ENCODE measurements around the gene PINLYP. TPM values are rescaled to one million over a fixed set of nuclear protein-coding genes. Genes with fewer than 3 reads are reported as not detected.
A peak's percentile ranks its signal among the peaks of the same experiment; 100 is the strongest.

Gene PINLYP
- total RNA-seq, 1 donor from 2014 or later, result 12.6 TPM

DNA sequence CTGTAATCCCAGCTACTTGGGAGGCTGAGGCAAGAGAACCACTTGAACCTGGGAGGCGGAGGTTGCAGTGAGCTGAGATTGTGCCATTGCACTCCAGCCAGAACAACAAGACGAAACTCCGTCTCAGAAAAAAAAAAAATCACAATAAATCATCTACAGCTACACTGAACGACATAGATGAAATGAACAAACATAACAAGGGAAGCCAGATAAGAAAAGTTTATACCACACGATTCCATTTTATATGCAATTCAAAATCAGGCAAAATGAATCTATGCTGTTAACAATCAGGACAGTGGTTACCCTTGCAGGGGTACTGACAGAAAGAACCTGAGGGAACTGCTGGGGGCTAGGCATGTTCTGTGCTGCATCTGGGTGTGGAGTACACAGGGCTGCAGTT is 5.9 kb upstream of the PINLYP start:
- Mint-ChIP-seq H3K36me3 (peaks cover 8% of the 10 kb centered on the region), H3K27me3 (ENCODE audit: low read depth) (no peaks in the 10 kb centered on the region), H3K4me1 (no peaks in the 10 kb centered on the region), H3K4me3 (no peak overlapping the region), H3K9me3 (no peaks in the 10 kb centered on the region), H3K27ac (peak overlapping the region; percentile 56)
- TF ChIP-seq, protein P1, sequence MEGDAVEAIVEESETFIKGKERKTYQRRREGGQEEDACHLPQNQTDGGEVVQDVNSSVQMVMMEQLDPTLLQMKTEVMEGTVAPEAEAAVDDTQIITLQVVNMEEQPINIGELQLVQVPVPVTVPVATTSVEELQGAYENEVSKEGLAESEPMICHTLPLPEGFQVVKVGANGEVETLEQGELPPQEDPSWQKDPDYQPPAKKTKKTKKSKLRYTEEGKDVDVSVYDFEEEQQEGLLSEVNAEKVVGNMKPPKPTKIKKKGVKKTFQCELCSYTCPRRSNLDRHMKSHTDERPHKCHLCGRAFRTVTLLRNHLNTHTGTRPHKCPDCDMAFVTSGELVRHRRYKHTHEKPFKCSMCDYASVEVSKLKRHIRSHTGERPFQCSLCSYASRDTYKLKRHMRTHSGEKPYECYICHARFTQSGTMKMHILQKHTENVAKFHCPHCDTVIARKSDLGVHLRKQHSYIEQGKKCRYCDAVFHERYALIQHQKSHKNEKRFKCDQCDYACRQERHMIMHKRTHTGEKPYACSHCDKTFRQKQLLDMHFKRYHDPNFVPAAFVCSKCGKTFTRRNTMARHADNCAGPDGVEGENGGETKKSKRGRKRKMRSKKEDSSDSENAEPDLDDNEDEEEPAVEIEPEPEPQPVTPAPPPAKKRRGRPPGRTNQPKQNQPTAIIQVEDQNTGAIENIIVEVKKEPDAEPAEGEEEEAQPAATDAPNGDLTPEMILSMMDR (IDR thresholded peaks at IDR 0.05; ENCODE audit: unreplicated experiment), result no peak
- DNase-seq (ENCODE audit: low spot score in 2 of 2, unreplicated experiment in 2 of 2), result no peak

DNA sequence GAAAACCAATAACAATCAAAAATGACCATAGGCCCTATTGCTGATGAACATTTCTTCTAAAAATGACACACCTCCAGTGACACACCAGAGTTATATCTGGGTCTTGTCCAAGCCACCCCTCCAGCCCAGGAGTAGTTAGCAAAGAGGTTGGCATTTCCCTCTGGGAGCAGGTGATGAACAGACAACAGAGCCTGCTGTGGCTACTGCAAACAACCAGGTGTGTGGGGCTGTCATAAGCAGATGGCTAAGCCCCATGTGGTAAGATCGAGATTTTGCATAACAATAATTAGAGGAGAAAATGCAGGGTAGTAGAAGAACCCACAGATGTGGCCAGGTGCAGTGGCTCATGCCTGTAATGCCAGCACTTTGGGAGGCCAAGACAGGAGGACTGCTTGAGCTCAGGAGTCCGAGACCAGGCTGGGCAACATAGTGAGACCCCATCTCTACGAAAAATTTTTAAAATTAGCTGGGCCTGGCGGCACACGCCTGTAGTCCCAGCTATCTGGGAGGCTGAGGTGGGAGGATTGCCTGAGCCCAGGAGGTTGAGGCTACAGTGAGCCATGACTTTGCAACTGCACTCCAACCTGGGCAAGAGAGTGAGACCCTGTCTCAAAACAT is 5.3 kb upstream of the PINLYP start:
- Mint-ChIP-seq H3K4me1 (peaks cover 6% of the 10 kb centered on the region), H3K27ac (peak overlapping the region; percentile 56), H3K4me3 (no peak overlapping the region), H3K9me3 (no peaks in the 10 kb centered on the region), H3K36me3 (peaks cover 8% of the 10 kb centered on the region), H3K27me3 (ENCODE audit: low read depth) (no peaks in the 10 kb centered on the region)
- DNase-seq (ENCODE audit: low spot score in 2 of 2, unreplicated experiment in 2 of 2), result no peak
- TF ChIP-seq, protein P1 (IDR thresholded peaks at IDR 0.05; ENCODE audit: unreplicated experiment), result no peak

DNA sequence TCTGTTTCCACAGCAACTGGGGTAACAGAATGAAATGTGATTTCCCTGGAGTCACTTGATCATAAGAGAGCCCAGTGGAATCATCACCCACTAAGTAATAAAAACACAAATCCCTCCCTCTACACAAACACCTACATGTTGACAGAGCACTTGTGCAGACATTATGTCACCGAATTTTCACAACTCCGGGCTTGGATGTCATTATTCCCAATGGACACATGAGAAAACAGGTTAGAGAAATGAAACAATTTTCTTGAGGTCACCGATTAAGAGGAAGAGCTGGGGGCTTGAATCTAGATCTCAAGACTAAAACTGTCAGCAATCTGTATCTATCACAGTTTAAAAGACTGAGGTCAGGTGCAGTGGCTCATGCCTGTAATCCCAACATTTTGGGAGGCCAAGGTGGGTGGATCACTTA is 3.4 kb upstream of the PINLYP start:
- TF ChIP-seq, protein P1 (IDR thresholded peaks at IDR 0.05; ENCODE audit: unreplicated experiment), result no peak
- Mint-ChIP-seq H3K4me3 (no peak overlapping the region), H3K36me3 (peaks cover 6% of the 10 kb centered on the region), H3K27me3 (ENCODE audit: low read depth) (no peaks in the 10 kb centered on the region), H3K4me1 (peaks cover 12% of the 10 kb centered on the region), H3K9me3 (no peaks in the 10 kb centered on the region), H3K27ac (no peak overlapping the region)
- DNase-seq (ENCODE audit: low spot score in 2 of 2, unreplicated experiment in 2 of 2), result no peak

DNA sequence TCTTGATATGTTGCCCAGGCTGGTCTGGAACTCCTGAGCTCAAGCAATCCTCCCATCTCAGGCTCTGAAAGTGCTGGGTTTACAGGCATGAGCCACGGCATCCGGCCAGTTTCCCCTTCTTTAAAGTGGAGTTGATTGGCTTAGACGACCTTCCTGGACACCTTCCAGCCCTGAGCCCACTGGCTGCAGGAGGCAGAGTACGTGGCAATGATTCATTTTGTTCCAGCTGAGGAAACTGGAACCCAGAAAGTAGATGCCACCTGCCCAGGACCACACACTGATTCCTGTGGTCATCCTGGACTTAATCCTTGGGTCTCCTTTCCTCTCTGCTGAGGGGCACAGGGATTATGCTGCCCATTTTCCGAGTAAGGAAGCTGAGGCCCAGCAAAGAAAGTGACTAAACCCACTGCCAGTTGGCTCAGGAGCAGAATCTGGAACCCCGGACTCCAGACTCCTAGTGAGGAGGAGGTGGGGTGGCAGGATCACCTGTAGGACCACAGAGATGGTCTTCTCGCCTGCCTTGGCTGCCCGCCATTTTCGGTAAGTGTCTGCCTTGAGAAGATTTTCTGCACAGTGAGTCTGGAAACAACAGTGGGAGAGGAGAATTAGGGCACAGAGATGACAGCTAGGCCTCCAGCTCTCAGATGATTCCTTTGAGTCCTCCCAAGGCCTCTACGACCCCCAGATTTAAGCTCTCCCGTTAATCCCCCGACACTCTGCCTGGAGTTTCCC is 1.0 kb upstream of the PINLYP start:
- Mint-ChIP-seq H3K4me1 (peaks cover 16% of the 10 kb centered on the region), H3K27ac (peak overlapping the region; percentile 99), H3K36me3 (peaks cover 6% of the 10 kb centered on the region), H3K9me3 (no peaks in the 10 kb centered on the region), H3K4me3 (peak overlapping the region; percentile 98), H3K27me3 (ENCODE audit: low read depth) (no peaks in the 10 kb centered on the region)
- TF ChIP-seq, protein P1 (IDR thresholded peaks at IDR 0.05; ENCODE audit: unreplicated experiment), result no peak
- no peak for DNase-seq (ENCODE audit: low spot score in 2 of 2, unreplicated experiment in 2 of 2)

DNA sequence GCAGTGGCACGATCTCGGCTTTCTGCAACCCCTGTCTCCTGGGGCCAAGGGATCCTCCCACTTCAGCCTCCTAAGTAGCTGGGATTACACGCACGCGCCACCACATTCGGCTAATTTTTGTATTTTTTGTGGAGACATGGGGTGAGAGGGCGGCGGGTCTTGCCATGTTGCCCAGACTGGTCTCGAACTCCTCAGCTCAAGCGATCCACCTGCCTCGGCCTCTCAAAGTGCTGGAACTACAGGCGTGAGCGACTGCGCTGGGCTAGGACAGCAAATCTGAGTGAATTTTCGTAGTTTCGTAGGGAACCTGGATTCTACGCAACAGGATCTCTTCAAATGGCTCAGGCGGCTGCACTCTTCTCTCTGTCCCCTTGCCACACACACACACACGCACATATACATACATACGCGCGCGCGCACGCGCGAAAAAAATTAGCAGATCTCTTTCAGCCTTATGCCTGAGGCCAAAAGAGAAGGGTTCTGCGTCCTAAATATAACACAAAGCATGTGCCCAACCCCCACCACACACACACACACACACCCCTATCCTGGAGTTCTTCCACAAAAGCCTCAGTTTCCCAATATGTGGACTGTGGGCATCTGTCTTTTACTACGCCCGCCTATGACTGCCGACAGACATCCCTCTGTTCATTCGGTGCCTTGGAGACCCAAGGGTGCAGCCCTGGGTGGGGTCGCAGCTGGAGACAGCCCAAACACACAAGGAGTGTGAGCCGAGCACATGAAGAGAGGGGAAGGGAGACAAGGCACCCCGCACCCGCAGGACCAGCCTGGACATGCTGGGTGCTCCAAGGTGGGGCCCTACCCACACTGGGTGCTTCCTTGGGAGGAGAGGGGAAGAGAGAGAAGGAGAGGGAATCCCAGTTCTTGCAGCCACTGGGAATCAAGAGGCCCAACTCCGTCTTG is 616 bp downstream of the PINLYP start:
- TF ChIP-seq, protein P1 (IDR thresholded peaks at IDR 0.05; ENCODE audit: unreplicated experiment), result no peak
- Mint-ChIP-seq H3K4me3 (peak overlapping the region; percentile 98), H3K4me1 (peaks cover 28% of the 10 kb centered on the region), H3K27me3 (ENCODE audit: low read depth) (no peaks in the 10 kb centered on the region), H3K36me3 (peaks cover 6% of the 10 kb centered on the region), H3K9me3 (no peaks in the 10 kb centered on the region), H3K27ac (peak overlapping the region; percentile 41)
- DNase-seq (ENCODE audit: low spot score in 2 of 2, unreplicated experiment in 2 of 2), result no peak

Data from mesothelial cell of epicardium (in vitro differentiated cells).